Ascending aorta (tissue), 2 donors: ENCODE data around the gene ADGRG2. TPM values are rescaled to one million over a fixed set of nuclear protein-coding genes. Genes with fewer than 3 reads are reported as not detected.
"Not testable (repeated sequence)": the region's sequence is repeated elsewhere in the genome, so short reads cannot be mapped to it uniquely, and the experiment has no call there.

Experiments used
- DNase-seq, 2 donors: peaks; one replicate each; pipeline ENCODE4 v3.0.0-alpha.2; 2019; ENCODE audit warnings: low spot score in 2 of 2
- H3K27ac ChIP-seq, 2 donors: fragments of 200-600 bp; sonication (generic); one replicate each; pipeline ENCODE4 v1.5.1; 2016 to 2017; ENCODE audit warnings: mild to moderate bottlenecking in 1 of 2
- H3K27me3 ChIP-seq: fragments of 200-600 bp; sonication (generic); one replicate; pipeline ENCODE4 v1.5.1; 2017
- H3K36me3 ChIP-seq, 2 donors: fragments of 200-600 bp; sonication (generic); one replicate each; pipeline ENCODE4 v1.5.1; 2016
- H3K4me1 ChIP-seq, 2 donors: fragments of 200-600 bp; sonication (generic); one replicate each; pipeline ENCODE4 v1.5.1; 2016 to 2017; ENCODE audit warnings: mild to moderate bottlenecking in 1 of 2
- H3K4me3 ChIP-seq, 2 donors: fragments of 200-600 bp; sonication (generic); one replicate each; pipeline ENCODE4 v1.5.1; 2016 to 2017; ENCODE audit warnings: mild to moderate bottlenecking in 1 of 2
- H3K9me3 ChIP-seq, 2 donors: fragments of 200-600 bp; sonication (generic); one replicate each; pipeline ENCODE4 v1.5.1; 2016
- intact Hi-C: fragments of 100-400 bp; cut with DNase I; formaldehyde crosslinking; loops from one replicate; pipeline ENCODE4 v1.15.1; 2023
- total RNA-seq: library from RNA; depleted of rRNA; stranded (reverse); fragments of >200 nt; gene quantifications from one replicate; pipeline ENCODE4 v1.1.0, GENCODE V29; 2016
- TF ChIP-seq, protein P1 (sequence below), 3 experiments: fragments of 200-600 bp in 2 of 3; fragments of 450-650 bp in 1 of 3; sonication (generic) in 2 of 3; IDR thresholded peaks; one replicate each; pipeline ENCODE4 v1.5.1; 2016 to 2019; ENCODE audit warnings: antibody characterized with exemption in 3 of 3, mild to moderate bottlenecking in 1 of 3, moderate library complexity in 1 of 3

ADGRG2 gene
- total RNA-seq, 1 donor from 2014 or later, result 4.3 TPM

GRCh38 chrX:18981124-18981807 lies 141.0 kb downstream of the ADGRG2 start:
- intact Hi-C loops, result loop anchor here (10.0 kb wide), 1 partner anchor 586 kb away; no protein-coding TSS in a partner anchor
- TF ChIP-seq, protein P1, sequence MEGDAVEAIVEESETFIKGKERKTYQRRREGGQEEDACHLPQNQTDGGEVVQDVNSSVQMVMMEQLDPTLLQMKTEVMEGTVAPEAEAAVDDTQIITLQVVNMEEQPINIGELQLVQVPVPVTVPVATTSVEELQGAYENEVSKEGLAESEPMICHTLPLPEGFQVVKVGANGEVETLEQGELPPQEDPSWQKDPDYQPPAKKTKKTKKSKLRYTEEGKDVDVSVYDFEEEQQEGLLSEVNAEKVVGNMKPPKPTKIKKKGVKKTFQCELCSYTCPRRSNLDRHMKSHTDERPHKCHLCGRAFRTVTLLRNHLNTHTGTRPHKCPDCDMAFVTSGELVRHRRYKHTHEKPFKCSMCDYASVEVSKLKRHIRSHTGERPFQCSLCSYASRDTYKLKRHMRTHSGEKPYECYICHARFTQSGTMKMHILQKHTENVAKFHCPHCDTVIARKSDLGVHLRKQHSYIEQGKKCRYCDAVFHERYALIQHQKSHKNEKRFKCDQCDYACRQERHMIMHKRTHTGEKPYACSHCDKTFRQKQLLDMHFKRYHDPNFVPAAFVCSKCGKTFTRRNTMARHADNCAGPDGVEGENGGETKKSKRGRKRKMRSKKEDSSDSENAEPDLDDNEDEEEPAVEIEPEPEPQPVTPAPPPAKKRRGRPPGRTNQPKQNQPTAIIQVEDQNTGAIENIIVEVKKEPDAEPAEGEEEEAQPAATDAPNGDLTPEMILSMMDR (IDR thresholded peaks at IDR 0.05), result no peak
- Histone ChIP-seq H3K36me3 (no peaks in the 10 kb centered on the region), H3K4me3 (no peak overlapping the region), H3K27ac (no peak overlapping the region), H3K4me1 (no peaks in the 10 kb centered on the region), H3K27me3 (no peaks in the 10 kb centered on the region), H3K9me3 (no peaks in the 10 kb centered on the region)
- no peak for DNase-seq

- not testable (repeated sequence) for H3K36me3 ChIP-seq, H3K4me3 ChIP-seq, H3K27me3 ChIP-seq, H3K9me3 ChIP-seq, H3K27ac ChIP-seq, H3K4me1 ChIP-seq, DNase-seq
- intact Hi-C loops, result loop anchor here (10.0 kb wide), 1 partner anchor 585 kb away; no protein-coding TSS in a partner anchor
Measured at GRCh38 chrX:18980262-18980661, 142.0 kb downstream of the ADGRG2 start.

DNA sequence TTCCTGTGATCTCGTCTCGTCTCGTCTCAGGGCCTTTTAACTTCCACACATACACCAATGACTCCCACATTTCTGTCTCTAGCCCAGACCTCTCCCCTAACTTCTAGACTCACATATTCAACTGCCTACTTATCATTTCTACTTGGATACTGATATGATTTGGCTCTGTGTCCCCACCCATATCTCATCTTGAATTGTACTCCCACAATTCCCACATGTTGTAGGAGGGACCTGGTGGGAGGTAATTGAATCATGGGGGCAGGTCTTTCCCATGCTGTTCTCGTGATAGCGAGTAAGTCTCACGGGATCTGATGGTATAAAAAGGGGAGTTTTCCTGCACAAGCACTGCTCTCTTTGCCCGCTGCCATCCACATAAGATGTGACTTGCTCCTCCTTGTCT lies 147.3 kb downstream of the ADGRG2 start:
- TF ChIP-seq, protein P1 (IDR thresholded peaks at IDR 0.05), result no peak
- DNase-seq, result no peak
- no peak overlapping the region for H3K4me3 ChIP-seq
- H3K27ac ChIP-seq, result no peak overlapping the region
- H3K4me1 ChIP-seq, result no peaks in the 10 kb centered on the region
- H3K9me3 ChIP-seq, result no peaks in the 10 kb centered on the region
- H3K36me3 ChIP-seq, result no peaks in the 10 kb centered on the region
- intact Hi-C loops, result no loop called here
- H3K27me3 ChIP-seq, result no peaks in the 10 kb centered on the region

DNA sequence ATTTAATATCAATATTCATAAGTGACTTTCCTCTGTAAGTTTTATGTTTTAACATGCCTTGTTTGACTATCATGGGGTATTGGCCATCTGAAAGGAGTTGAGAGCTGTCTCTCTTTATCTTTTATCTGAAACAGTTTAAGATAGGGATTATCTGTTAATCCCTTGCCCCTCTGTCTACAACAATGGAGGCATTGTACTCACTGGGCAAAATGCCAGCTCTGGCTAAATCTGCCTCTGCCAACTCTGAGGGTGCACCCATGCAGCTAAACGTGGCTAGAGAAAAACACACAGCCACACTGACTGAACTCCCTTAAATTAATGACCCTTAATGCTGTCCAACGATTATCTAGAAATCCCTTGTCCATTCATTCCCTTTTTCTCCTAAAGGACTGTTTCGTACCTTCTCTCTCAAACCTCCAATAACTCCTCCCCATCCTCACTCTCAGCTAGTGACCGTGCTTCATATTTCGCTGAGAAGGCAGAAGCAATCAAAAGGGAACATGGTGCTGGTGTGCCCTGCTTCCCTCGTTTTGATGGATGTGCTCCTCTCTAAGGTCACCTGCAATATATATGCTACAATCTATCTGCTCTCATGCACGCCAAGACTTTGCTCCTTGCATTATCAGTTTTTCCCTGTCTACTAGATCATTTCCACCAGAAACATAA lies 148.6 kb downstream of the ADGRG2 start:
- no peak overlapping the region for H3K27ac ChIP-seq
- intact Hi-C loops, result no loop called here
- DNase-seq, result no peak
- H3K4me1 ChIP-seq, result no peaks in the 10 kb centered on the region
- H3K9me3 ChIP-seq, result no peaks in the 10 kb centered on the region
- TF ChIP-seq, protein P1 (IDR thresholded peaks at IDR 0.05), result no peak
- H3K36me3 ChIP-seq, result no peaks in the 10 kb centered on the region
- no peak overlapping the region for H3K4me3 ChIP-seq
- no peaks in the 10 kb centered on the region for H3K27me3 ChIP-seq

DNA sequence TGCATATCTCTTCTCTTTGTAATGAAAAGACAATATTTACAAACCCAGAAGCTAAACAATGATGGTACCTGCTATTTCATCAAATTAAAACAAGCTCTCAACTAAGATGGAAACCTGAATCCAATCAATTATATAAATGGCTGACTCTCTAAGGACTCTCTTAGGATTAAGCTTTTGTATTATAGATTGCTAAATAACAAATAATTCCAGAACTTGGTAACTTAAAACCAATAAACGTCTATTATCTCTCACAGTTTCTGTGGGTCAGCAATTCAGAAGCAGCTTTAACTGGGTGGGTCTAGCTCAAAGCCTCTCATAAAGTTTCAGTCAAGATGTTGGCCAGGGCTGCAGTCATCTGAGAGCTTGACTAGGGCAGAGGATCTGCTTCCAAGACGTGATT lies 150.8 kb downstream of the ADGRG2 start:
- Histone ChIP-seq H3K36me3 (no peaks in the 10 kb centered on the region), H3K27me3 (no peaks in the 10 kb centered on the region), H3K4me1 (no peaks in the 10 kb centered on the region), H3K9me3 (no peaks in the 10 kb centered on the region), H3K4me3 (no peak overlapping the region), H3K27ac (no peak overlapping the region)
- TF ChIP-seq, protein P1 (IDR thresholded peaks at IDR 0.05), result no peak
- intact Hi-C loops, result no loop called here
- no peak for DNase-seq

GRCh38 chrX:18970465-18970864 lies 151.8 kb downstream of the ADGRG2 start:
- DNase-seq, result no peak
- TF ChIP-seq, protein P1 (IDR thresholded peaks at IDR 0.05), result no peak

More at GRCh38 chrX:18970465-18970864, 151.8 kb downstream of the ADGRG2 start:
- Histone ChIP-seq H3K27me3 (no peaks in the 10 kb centered on the region), H3K36me3 (no peaks in the 10 kb centered on the region), H3K9me3 (no peaks in the 10 kb centered on the region), H3K4me3 (no peak overlapping the region), H3K4me1 (no peaks in the 10 kb centered on the region), H3K27ac (no peak overlapping the region)
- intact Hi-C loops, result no loop called here
